GM18517 (cell line): ENCODE results near the gene SDS.

ENCODE experiments used
- ATAC-seq: cut with Tn5 transposase; IDR thresholded peaks from one replicate; pipeline ENCODE4 v1.9.1; 2021; ENCODE audit warnings: mild to moderate bottlenecking, moderate library complexity; ENCODE audit not compliant: unreplicated experiment

The SDS gene

GRCh38 chr12:113425960-113426453 lies 22.3 kb upstream of the SDS start:
- no peak for ATAC-seq

- no peak for ATAC-seq
These were observed 21.5 kb upstream of the SDS start for GRCh38 chr12:113424915-113425823.

GRCh38 chr12:113424456-113424855 lies 20.8 kb upstream of the SDS start:
- ATAC-seq: no peak

- ATAC-seq: no peak
These were observed 19.4 kb upstream of the SDS start for GRCh38 chr12:113422886-113423669.

GRCh38 chr12:113422030-113422885 lies 18.6 kb upstream of the SDS start, which contains the start of gene SDSL:
SDSL (plus strand) TSS chr12:113422380; CDS start chr12:113427983, 5,603 bp downstream.
- ATAC-seq: peak; percentile 86

- ATAC-seq: no peak
These were observed 17.4 kb upstream of the SDS start for GRCh38 chr12:113420996-113421595.

GRCh38 chr12:113418213-113418879 lies 14.7 kb upstream of the SDS start:
- ATAC-seq: no peak

- ATAC-seq: no peak
These were observed 12.5 kb upstream of the SDS start for GRCh38 chr12:113416091-113416754.

- no peak for ATAC-seq
These were observed 10.9 kb upstream of the SDS start for GRCh38 chr12:113414519-113415038.

- no peak for ATAC-seq
These were observed 9.8 kb upstream of the SDS start for GRCh38 chr12:113413488-113413939.

GRCh38 chr12:113409462-113410124 lies 5.9 kb upstream of the SDS start:
- no peak for ATAC-seq

GRCh38 chr12:113408756-113409298 lies 5.1 kb upstream of the SDS start:
- no peak for ATAC-seq

GRCh38 chr12:113407931-113408600 lies 4.4 kb upstream of the SDS start:
- ATAC-seq: no peak

GRCh38 chr12:113405694-113406093 lies 2.0 kb upstream of the SDS start:
- no peak for ATAC-seq

- no peak for ATAC-seq
These were observed 964 bp downstream of the SDS start for GRCh38 chr12:113402586-113403260.

- no peak for ATAC-seq
These were observed 2.4 kb downstream of the SDS start for GRCh38 chr12:113401066-113402000.
